Thyroid gland (tissue), 4 donors: ENCODE results near the gene TNN. TPM values are rescaled to one million over a fixed set of nuclear protein-coding genes. Genes with fewer than 3 reads are reported as not detected.

Experiments used
- DNase-seq, 2 donors: peaks; one replicate each; pipeline ENCODE4 v3.0.0-alpha.2; 2019
- H3K27ac ChIP-seq, 3 donors: fragments of 200-600 bp; sonication (generic); 1 replicate in 2 of 3; 2 replicates in 1 of 3; pipeline ENCODE4 v1.5.1; 2016 to 2019; ENCODE audit warnings: mild to moderate bottlenecking in 1 of 3, moderate library complexity in 1 of 3
- H3K27me3 ChIP-seq: fragments of 200-600 bp; sonication (generic); one replicate; pipeline ENCODE4 v1.5.1; 2019
- H3K36me3 ChIP-seq, 2 donors: fragments of 200-600 bp; sonication (generic); one replicate each; pipeline ENCODE4 v1.5.1; 2016 to 2019
- H3K4me1 ChIP-seq, 2 donors: fragments of 200-600 bp; sonication (generic); one replicate each; pipeline ENCODE4 v1.5.1; 2017 to 2019
- H3K4me3 ChIP-seq, 3 donors: fragments of 200-600 bp; sonication (generic); replicated peaks in 1 of 3; 1 replicate in 2 of 3; 2 replicates in 1 of 3; pipeline ENCODE4 v1.5.1; 2016; ENCODE audit warnings: mild to moderate bottlenecking in 1 of 3
- H3K9me3 ChIP-seq: fragments of 200-600 bp; sonication (generic); one replicate; pipeline ENCODE4 v1.5.1; 2017
- CTCF ChIP-seq, 6 experiments: fragments of 200-600 bp in 3 of 6; fragments of 450-650 bp in 3 of 6; sonication (generic) in 3 of 6; IDR thresholded peaks; one replicate each; pipeline ENCODE4 v1.5.1; 2016 to 2019; ENCODE audit warnings: antibody characterized with exemption in 6 of 6, mild to moderate bottlenecking in 2 of 6, inconsistent platforms in 1 of 6, moderate library complexity in 1 of 6
- POLR2A ChIP-seq, 2 donors: fragments of 450-650 bp; IDR thresholded peaks; one replicate each; pipeline ENCODE4 v1.6.1; 2017; ENCODE audit warnings: antibody characterized with exemption in 2 of 2, mild to moderate bottlenecking in 2 of 2, moderate library complexity in 1 of 2
- WGBS, 2 donors: methylation state at CpG; one replicate each; pipeline ENCODE4 v1.1.5; 2017; 5-methylcytosine and 5-hydroxymethylcytosine counted together
- intact Hi-C: fragments of 100-400 bp; cut with DNase I; formaldehyde crosslinking; loops from one replicate; pipeline ENCODE4 v1.15.1; 2023
- total RNA-seq, 4 donors: library from RNA; depleted of rRNA; stranded (reverse); fragments of >200 nt; gene quantifications; one replicate each; pipeline ENCODE4 v1.2.3, GENCODE V29; 2016

TNN gene
- total RNA-seq, 4 donors from 2014 or later, result 0.27 to 1.3 (median 0.44) TPM

DNA sequence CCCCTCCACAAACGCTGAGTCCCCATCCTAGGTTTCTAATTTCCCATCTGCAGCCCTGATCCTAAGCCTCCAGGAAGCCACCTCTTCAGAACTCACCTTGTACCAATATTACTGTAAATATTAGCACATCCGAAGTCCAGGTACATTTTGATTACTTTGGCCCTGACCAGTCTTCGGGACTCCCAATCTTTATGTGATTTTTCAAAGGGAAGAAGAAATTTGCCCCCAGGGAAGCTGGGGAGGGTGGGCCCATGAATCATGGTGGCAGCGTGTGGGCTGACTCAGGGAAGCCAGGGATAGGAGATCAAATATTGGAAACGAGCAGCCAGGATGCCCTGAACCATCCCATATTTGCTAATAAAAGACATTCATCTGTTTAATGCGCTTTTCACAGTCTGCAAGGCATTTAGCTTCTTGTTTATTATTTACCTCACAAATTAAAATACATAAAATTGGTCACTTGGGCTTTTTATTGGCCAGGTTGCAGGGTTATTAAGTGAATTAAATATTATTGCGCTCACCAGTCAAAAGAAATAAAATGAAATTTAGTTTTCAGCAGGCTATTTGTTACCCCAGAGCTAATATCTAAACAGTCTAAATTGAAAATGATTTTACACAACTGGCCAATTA, 78.4 kb downstream of the TNN start:
- no peaks in the 10 kb centered on the region for H3K9me3 ChIP-seq
- H3K4me3 ChIP-seq, result no peak overlapping the region
- WGBS, 2 donors, result 80 to 87% methylated on average over 6 of the region's 7 CpGs
- intact Hi-C loops, result no loop called here
- DNase-seq, result no peak
- no peak overlapping the region for H3K27ac ChIP-seq
- H3K27me3 ChIP-seq, result no peaks in the 10 kb centered on the region
- TF ChIP-seq POLR2A (IDR thresholded peaks at IDR 0.05) (no peak), CTCF (IDR thresholded peaks at IDR 0.05) (no peak)
- H3K36me3 ChIP-seq, result no peaks in the 10 kb centered on the region
- H3K4me1 ChIP-seq, result peaks cover 0 to 1% of the 10 kb centered on the region in 2 donors

DNA sequence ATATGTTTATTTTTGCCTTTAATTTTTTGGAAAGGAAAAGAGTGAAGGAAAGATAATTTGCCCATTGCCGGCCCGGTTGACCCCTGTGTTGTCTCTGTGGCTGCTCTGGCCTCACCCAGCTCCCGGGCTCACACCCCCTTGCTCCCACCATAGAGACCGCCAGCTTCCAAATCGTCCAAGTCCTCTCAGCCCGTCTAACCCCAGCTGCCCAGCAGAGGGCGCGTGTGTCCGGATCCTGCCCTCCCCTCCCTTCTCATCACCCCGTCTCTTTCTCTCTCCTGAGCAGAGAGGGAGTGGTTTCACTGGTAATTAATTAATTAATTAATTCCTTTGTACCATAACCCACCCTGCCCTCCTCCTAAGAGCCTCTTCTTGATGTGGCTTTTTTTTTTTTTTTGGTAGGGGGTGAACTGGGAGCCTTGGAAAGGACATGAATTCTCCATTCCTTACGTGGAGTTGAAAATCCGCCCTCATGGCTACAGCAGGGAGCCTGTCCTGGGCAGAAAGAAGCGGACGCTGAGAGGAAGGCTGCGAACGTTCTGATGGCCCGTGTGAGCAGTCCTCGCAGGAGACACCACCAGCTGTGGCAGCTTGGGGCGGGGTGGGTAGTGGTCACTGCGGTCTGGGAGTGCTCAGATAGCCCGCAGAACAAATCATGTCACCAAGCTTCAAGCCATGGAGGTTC, 79.0 kb downstream of the TNN start:
- TF ChIP-seq POLR2A (IDR thresholded peaks at IDR 0.05) (no peak), CTCF (IDR thresholded peaks at IDR 0.05) (peak; percentile 37 to 84 (median 50))
- peak; percentile 47 to 62 for DNase-seq
- Histone ChIP-seq H3K27ac (no peak overlapping the region), H3K9me3 (no peaks in the 10 kb centered on the region), H3K4me3 (no peak overlapping the region), H3K27me3 (no peaks in the 10 kb centered on the region), H3K4me1 (no peaks in the 10 kb centered on the region), H3K36me3 (no peaks in the 10 kb centered on the region)
- intact Hi-C loops, result no loop called here
- WGBS, 2 donors, result 22 to 33% methylated on average over 20 to 21 of the region's 21 CpGs

GRCh38 chr1:175147569-175147968, 79.9 kb downstream of the TNN start:
- H3K27ac ChIP-seq, result no peak overlapping the region
- TF ChIP-seq POLR2A (IDR thresholded peaks at IDR 0.05) (no peak), CTCF (IDR thresholded peaks at IDR 0.05) (no peak)
- 92 to 95% methylated on average over 5 of the region's 5 CpGs for WGBS, 2 donors
- DNase-seq, result no peak
- no peaks in the 10 kb centered on the region for H3K36me3 ChIP-seq
- intact Hi-C loops, result no loop called here
- no peaks in the 10 kb centered on the region for H3K9me3 ChIP-seq
- H3K4me3 ChIP-seq, result no peak overlapping the region
- H3K27me3 ChIP-seq, result no peaks in the 10 kb centered on the region
- no peaks in the 10 kb centered on the region for H3K4me1 ChIP-seq

DNA sequence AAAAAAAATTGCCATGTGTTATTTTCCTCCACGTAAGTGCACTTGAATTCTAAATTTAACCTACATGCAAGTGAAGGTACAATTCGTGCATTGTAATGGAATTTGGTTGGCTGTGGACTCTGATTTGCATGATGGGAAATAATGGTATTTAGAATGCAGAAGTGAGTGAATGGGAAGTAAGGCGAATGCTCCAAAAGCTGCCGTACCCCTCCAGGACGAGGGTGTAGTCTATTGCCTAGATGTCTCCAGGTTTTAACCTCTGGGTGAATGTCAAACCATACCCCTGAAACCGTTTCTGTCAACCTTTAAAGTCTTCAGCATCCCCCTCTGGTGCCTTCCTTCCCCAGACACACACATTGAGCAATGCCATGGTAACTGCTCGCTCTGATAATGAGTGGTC, 80.4 kb downstream of the TNN start:
- no peaks in the 10 kb centered on the region for H3K36me3 ChIP-seq
- H3K27ac ChIP-seq, result no peak overlapping the region
- H3K4me3 ChIP-seq, result no peak overlapping the region
- WGBS, 2 donors, result 69 to 75% methylated on average over 7 of the region's 7 CpGs
- H3K4me1 ChIP-seq, result no peaks in the 10 kb centered on the region
- no peak for TF ChIP-seq POLR2A (IDR thresholded peaks at IDR 0.05)
- TF ChIP-seq CTCF (IDR thresholded peaks at IDR 0.05), result no peak
- no peaks in the 10 kb centered on the region for H3K9me3 ChIP-seq
- H3K27me3 ChIP-seq, result no peaks in the 10 kb centered on the region
- intact Hi-C loops, result no loop called here
- DNase-seq, result no peak

DNA sequence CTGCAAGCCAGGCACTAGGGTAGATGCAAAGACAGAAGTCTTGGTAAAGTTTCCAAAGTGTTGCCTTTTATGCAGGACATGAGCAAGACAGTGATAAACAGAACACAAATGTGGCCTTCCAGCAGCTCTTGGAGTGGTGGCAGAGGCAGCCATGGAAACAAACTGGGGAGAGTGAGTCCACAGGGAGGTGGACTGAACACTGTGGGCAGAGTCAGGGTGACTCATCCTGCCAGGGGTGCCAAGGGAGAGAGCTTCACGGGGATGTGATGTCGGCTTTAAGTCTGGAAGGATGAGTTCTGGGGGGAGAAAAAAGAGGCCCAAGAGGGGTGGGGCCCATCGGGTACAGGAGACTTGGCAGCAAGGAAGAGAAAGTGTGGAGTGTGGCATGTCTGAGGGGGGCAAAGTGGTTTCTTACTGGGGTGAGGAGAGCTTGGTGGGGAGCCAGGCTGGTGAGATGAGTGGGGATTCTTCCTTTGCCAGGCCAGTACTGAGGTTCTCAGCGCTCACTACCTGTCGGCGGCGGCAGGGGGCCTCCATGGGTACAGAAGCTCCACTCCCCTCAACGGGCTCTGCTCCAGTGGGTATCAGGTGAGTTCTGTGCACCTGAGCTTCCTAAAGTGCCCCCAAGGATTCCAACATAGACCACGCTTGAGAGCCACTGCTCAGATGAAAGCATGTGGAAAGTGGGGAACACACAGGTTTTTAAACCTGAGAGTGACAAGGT, 83.1 kb downstream of the TNN start:
- WGBS, 2 donors, result 49 to 50% methylated on average over 9 of the region's 9 CpGs
- Histone ChIP-seq H3K4me1 (peaks cover 0 to 3% of the 10 kb centered on the region in 2 donors), H3K9me3 (no peaks in the 10 kb centered on the region), H3K36me3 (no peaks in the 10 kb centered on the region), H3K27me3 (no peaks in the 10 kb centered on the region), H3K27ac (no peak overlapping the region), H3K4me3 (no peak overlapping the region)
- TF ChIP-seq POLR2A (IDR thresholded peaks at IDR 0.05) (no peak), CTCF (IDR thresholded peaks at IDR 0.05) (no peak)
- no peak for DNase-seq
- intact Hi-C loops, result loop anchor here (2.0 to 5.0 kb wide), 3 partner anchors 72 to 737 kb away; no protein-coding TSS in a partner anchor
